Colonic mucosa (tissue), 4 donors: Measurements from ENCODE around the gene TMEM150C. TPM values are rescaled to one million over a fixed set of nuclear protein-coding genes. Genes with fewer than 3 reads are reported as not detected.

ENCODE experiments used
- DNase-seq: peaks from one replicate; pipeline ENCODE4 v3.0.0-alpha.2; 2020
- H3K27ac ChIP-seq: fragments of 200-600 bp; one replicate; pipeline ENCODE4 v1.8.0; 2021
- H3K27me3 ChIP-seq: fragments of 200-600 bp; one replicate; pipeline ENCODE4 v1.8.0; 2021
- H3K36me3 ChIP-seq: fragments of 200-600 bp; one replicate; pipeline ENCODE4 v1.8.0; 2021
- H3K4me1 ChIP-seq: fragments of 200-600 bp; one replicate; pipeline ENCODE4 v1.8.0; 2021; ENCODE audit warnings: mild to moderate bottlenecking
- H3K4me3 ChIP-seq: fragments of 200-600 bp; one replicate; pipeline ENCODE4 v1.8.0; 2021
- H3K9ac ChIP-seq, 2 donors: one replicate each; pipeline ENCODE4 v1.7.0; 2013; ENCODE audit warnings: control low read depth in 2 of 2, low read depth in 2 of 2, low read length in 2 of 2
- H3K9me3 ChIP-seq: fragments of 200-600 bp; one replicate; pipeline ENCODE4 v1.8.0; 2021
- CTCF ChIP-seq: fragments of 200-600 bp; IDR thresholded peaks from one replicate; pipeline ENCODE4 v1.8.0; 2022; ENCODE audit warnings: antibody characterized with exemption, mild to moderate bottlenecking
- intact Hi-C: fragments of 100-400 bp; cut with DNase I; formaldehyde crosslinking; loops from one replicate; pipeline ENCODE4 v1.14.1; 2022
- total RNA-seq, 2 donors: library from RNA; stranded (reverse); fragmentation: NEBNext Ultra II Directional in 1 of 2; extraction: Animal tissue kit (Norgen Biotek cat#: 25700) in 1 of 2; gene quantifications; one replicate each; pipeline ENCODE4 v1.2.1, GENCODE V29; 2021
- donor health status: healthy.
- donor health status: DM: no; HTN: no; CAD: no.
- donor health status: DM: no; HTN: no; CAD: no.

The TMEM150C gene
- total RNA-seq, 2 donors from 2014 or later: 1.2 to 2.5 TPM

DNA sequence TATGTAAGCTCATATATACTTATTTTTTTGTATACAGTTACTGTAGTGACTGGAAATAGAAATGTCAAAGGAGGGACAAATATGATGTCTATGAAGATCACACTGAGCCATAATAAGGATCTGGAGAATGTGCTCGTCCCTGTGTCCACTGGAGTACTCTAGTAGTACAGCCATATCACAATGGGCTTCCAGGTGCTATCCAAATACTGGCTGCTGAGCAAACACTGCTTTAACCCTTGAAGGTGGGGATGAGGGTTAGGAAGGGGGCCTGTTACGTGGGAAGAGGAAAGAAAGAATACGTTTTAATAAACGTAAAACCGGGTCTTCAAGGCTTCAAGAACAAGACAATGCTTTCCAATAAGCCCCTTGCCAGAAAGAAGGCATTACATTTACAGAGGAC, 29.8 kb upstream of the TMEM150C start:
- H3K9me3 ChIP-seq: no peaks in the 10 kb centered on the region
- no peak for DNase-seq
- no peak overlapping the region for H3K4me3 ChIP-seq
- no peak overlapping the region for H3K9ac ChIP-seq
- intact Hi-C loops: no loop called here
- TF ChIP-seq CTCF: no peak
- H3K27me3 ChIP-seq: no peaks in the 10 kb centered on the region
- H3K36me3 ChIP-seq: no peaks in the 10 kb centered on the region
- H3K27ac ChIP-seq: no peak overlapping the region
- H3K4me1 ChIP-seq: no peaks in the 10 kb centered on the region

GRCh38 chr4:82589756-82590155, 28.0 kb upstream of the TMEM150C start:
- Histone ChIP-seq H3K9me3 (no peaks in the 10 kb centered on the region), H3K4me3 (no peak overlapping the region), H3K27me3 (no peaks in the 10 kb centered on the region), H3K36me3 (no peaks in the 10 kb centered on the region), H3K9ac (no peak overlapping the region), H3K27ac (no peak overlapping the region), H3K4me1 (no peaks in the 10 kb centered on the region)
- no peak for TF ChIP-seq CTCF
- DNase-seq: no peak
- intact Hi-C loops: no loop called here

DNA sequence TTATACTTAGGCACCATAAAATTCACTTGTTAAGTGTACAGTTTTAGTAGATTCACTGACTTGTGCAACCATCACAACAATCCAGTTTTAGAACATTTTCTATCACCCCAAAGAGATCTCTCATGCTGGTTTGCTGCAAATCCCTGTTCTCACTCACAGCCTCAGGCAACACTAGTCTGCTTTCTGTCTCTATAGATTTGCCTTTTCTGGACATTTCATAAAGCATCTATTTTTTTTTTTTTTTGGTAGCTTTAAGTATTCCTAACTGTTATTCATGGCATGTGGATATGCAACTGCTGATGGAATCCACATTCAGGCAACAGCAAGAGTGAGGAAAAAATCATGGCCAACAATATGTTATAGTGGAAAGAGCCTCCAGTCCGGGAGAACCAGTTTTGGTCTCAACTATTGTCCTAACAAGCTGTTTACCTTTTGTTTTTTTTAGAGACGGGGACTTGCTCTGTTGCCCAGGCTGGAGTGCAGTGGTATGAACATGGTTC, 27.0 kb upstream of the TMEM150C start:
- Histone ChIP-seq H3K27me3 (no peaks in the 10 kb centered on the region), H3K4me3 (no peak overlapping the region), H3K36me3 (no peaks in the 10 kb centered on the region), H3K9ac (no peak overlapping the region), H3K4me1 (no peaks in the 10 kb centered on the region), H3K27ac (no peak overlapping the region), H3K9me3 (no peaks in the 10 kb centered on the region)
- TF ChIP-seq CTCF: no peak
- intact Hi-C loops: no loop called here
- no peak for DNase-seq

DNA sequence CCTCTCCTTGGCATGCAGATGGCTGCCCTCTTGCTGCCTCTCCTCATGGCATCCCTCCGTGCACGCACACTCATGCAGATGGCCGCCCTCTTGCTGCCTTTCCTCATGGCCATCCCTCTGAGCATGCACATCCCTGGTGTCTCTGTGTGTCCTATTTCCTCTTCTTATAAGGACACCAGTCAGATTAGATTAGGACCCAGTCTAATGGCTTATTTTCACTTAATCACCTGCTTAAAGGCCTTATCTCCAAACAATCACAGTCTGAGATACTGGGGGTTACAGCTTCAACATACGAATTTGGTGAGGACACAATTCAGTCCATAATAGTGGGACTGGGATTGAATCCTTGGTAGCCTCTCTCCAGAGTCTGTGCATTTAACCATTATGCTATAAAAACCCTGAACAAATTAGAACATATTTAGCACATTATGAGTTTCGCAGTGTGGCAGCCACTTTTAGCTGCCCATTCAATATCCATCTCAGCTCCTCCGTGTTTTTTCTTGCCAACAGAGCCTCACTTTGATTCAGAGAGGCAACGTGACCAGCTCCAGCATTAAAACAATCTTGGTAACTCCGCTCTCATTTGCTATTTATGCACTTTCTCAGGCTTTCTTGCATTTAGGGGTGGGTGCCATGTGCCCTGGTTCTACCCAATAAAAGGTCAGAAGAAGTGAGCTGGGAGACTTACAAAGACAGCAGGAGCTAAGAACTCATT, 26.2 kb upstream of the TMEM150C start:
- H3K9me3 ChIP-seq: no peaks in the 10 kb centered on the region
- H3K4me1 ChIP-seq: no peaks in the 10 kb centered on the region
- H3K27ac ChIP-seq: no peak overlapping the region
- no peak overlapping the region for H3K9ac ChIP-seq
- H3K36me3 ChIP-seq: no peaks in the 10 kb centered on the region
- intact Hi-C loops: no loop called here
- no peak for DNase-seq
- TF ChIP-seq CTCF: no peak
- H3K27me3 ChIP-seq: no peaks in the 10 kb centered on the region
- H3K4me3 ChIP-seq: no peak overlapping the region

GRCh38 chr4:82585690-82586435, 24.1 kb upstream of the TMEM150C start:
- Histone ChIP-seq H3K4me1 (no peaks in the 10 kb centered on the region), H3K27ac (no peak overlapping the region), H3K9ac (no peak overlapping the region), H3K4me3 (no peak overlapping the region), H3K27me3 (no peaks in the 10 kb centered on the region), H3K9me3 (no peaks in the 10 kb centered on the region), H3K36me3 (no peaks in the 10 kb centered on the region)
- no peak for DNase-seq
- intact Hi-C loops: no loop called here
- no peak for TF ChIP-seq CTCF
